Muscle of leg (tissue), 11 donors: ENCODE results near the gene NAT9. TPM values are rescaled to one million over a fixed set of nuclear protein-coding genes. Genes with fewer than 3 reads are reported as not detected.

Source experiments
- DNase-seq: peaks from one replicate; pipeline ENCODE4 v3.0.0; 2013
- H3K27ac ChIP-seq: one replicate; pipeline ENCODE4 v1.5.1; 2013; ENCODE audit warnings: mild to moderate bottlenecking, low read length, control low read depth
- H3K27me3 ChIP-seq: one replicate; pipeline ENCODE4 v1.6.1; 2013; ENCODE audit warnings: low read length; ENCODE audit not compliant: control insufficient read depth, insufficient read depth
- H3K36me3 ChIP-seq: one replicate; pipeline ENCODE4 v1.6.1; 2013; ENCODE audit warnings: low read length; ENCODE audit not compliant: control insufficient read depth, insufficient read depth
- H3K4me1 ChIP-seq: one replicate; pipeline ENCODE4 v1.6.1; 2013; ENCODE audit warnings: low read length; ENCODE audit not compliant: control insufficient read depth, insufficient read depth
- H3K4me3 ChIP-seq: one replicate; pipeline ENCODE4 v1.5.1; 2013; ENCODE audit warnings: low read length, control low read depth
- H3K9me3 ChIP-seq: replicated peaks from 2 replicates; pipeline ENCODE4 v1.6.1; 2013; ENCODE audit warnings: low read depth, low read length; ENCODE audit not compliant: control insufficient read depth
- WGBS: methylation state at CpG from one replicate; pipeline ENCODE4 v1.1.5; 2013; ENCODE audit warnings: missing lambda C conversion rate; ENCODE audit not compliant: insufficient coverage; 5-methylcytosine and 5-hydroxymethylcytosine counted together
- polyA plus RNA-seq, 8 donors: library from polyadenylated mRNA; unstranded; fragments of 120-200 nt; gene quantifications; one replicate each; pipeline versions ENCODE4 v1.2.1 to v1.2.3, GENCODE V29; 2013; ENCODE audit warnings: inconsistent platforms in 1 of 8, low replicate concordance in 1 of 8; ENCODE audit not compliant: insufficient read length in 8 of 8, insufficient read depth in 1 of 8
- total RNA-seq: library from RNA; stranded (reverse); fragments of 120-200 nt; gene quantifications from one replicate; pipeline ENCODE4 v1.2.4, GENCODE V29; 2013

Gene NAT9
- total and polyA plus RNA-seq, 9 donors: 34.0 to 48.6 (median 37.5) TPM

DNA sequence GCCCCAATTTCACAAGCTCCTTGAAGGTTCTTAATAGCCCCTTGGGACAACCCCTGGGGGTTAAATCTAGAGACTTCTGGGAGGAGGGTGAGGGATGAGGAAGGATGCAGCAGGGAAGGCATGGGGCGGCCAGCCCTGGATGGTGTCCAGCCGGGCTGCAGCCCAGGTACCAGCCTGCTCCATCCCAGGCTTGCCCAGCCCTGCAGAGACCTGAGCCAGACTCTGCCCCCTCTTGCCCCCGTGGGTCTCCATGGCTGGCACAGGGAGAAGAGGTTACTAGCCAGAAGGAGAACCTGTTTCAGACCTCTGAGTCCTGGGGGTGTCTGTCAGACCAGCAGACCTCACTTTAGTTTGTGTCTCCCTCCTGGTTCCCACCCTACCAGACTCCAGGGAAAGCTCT is 19.3 kb downstream of the NAT9 start:
- H3K36me3 ChIP-seq: no peaks in the 10 kb centered on the region
- no peak overlapping the region for H3K27ac ChIP-seq
- WGBS: 100% methylated on average over 1 of the region's 3 CpGs
- peaks cover 45% of the 10 kb centered on the region for H3K4me1 ChIP-seq
- no peak overlapping the region for H3K4me3 ChIP-seq
- DNase-seq: no peak
- H3K27me3 ChIP-seq: peaks cover 5% of the 10 kb centered on the region
- no peaks in the 10 kb centered on the region for H3K9me3 ChIP-seq

GRCh38 chr17:74755533-74755932 is 20.6 kb downstream of the NAT9 start:
- Histone ChIP-seq H3K9me3 (no peaks in the 10 kb centered on the region), H3K27ac (no peak overlapping the region), H3K4me1 (peaks cover 39% of the 10 kb centered on the region), H3K36me3 (no peaks in the 10 kb centered on the region), H3K4me3 (no peak overlapping the region), H3K27me3 (peaks cover 15% of the 10 kb centered on the region)
- no peak for DNase-seq
- 87% methylated on average over 5 of the region's 8 CpGs for WGBS

- Histone ChIP-seq H3K27ac (no peak overlapping the region), H3K9me3 (no peaks in the 10 kb centered on the region), H3K4me1 (peaks cover 32% of the 10 kb centered on the region), H3K4me3 (no peak overlapping the region), H3K36me3 (no peaks in the 10 kb centered on the region), H3K27me3 (peaks cover 22% of the 10 kb centered on the region)
- DNase-seq: no peak
- 81% methylated on average over 3 of the region's 3 CpGs for WGBS
Observed at GRCh38 chr17:74754832-74755231, 21.3 kb downstream of the NAT9 start.

DNA sequence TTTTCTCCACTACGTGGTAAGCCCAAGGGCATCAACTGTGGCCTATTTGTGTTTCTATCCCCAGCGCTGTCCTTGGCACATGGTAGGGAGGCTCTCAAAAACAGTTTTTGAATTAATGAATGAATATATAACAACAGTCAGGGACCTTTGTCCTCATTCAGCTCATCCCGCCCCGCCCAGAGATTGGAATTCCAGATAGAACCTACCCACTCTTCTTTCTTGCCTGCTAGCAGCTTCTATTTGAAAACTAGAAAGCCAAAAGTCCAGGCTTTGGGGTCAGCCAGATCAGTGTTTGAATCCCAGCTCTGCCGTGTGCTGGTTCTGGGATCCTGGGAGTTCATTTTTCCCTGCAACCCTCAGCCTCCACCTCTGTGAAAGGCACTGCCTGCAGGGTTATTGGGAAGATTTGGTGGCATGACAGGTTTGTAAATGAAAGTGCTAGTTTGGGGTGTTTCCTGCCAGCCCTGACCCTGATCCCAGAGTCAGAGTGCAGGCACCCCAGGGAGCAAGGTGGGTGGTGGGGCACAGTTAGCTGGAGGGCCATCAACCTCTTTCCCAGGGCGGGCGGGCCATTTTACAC is 23.2 kb downstream of the NAT9 start:
- no peak for DNase-seq
- Histone ChIP-seq H3K4me1 (peaks cover 22% of the 10 kb centered on the region), H3K4me3 (no peak overlapping the region), H3K9me3 (no peaks in the 10 kb centered on the region), H3K27ac (no peak overlapping the region), H3K27me3 (peaks cover 39% of the 10 kb centered on the region), H3K36me3 (no peaks in the 10 kb centered on the region)
- no CpG with 5 or more reads among the region's 7 CpGs for WGBS

- Histone ChIP-seq H3K4me1 (peaks cover 22% of the 10 kb centered on the region), H3K4me3 (no peak overlapping the region)
Observed at GRCh38 chr17:74752415-74752814, 23.7 kb downstream of the NAT9 start.

DNA sequence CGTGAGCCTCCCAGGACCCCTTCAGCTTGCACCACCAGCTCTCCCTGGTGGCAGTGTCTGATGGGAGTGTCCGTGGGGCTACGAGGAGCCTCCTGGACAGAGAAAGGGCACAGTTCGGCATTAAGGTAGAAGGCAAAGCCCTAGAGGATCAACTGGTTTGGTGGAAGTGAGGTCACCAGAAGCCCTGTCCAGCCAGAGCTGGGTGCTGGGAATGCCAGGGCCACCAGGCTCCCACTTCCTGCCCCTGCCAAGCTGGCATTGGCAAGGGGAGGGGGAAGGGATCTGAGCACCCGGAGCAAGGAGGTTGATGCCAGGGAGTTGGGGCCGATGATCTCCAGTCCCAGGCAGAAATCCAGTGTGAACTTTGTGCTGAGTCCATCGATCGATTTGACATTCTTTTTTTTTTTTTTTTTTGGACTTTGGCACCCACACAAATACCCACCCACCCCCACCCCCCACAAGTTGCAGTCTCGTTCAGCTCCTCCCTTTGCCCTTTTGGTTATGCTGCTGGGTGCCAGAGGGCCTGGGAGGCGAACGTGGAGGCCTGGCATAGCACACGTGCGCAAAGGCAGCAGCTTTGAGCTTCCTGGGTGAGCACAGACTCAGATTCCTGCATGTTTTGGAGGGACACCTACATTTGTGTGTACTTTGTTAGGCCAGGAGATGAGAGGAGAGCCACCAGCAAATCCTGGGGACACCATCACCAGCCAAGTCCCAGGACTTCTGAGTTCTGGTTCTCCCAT is 25.6 kb downstream of the NAT9 start:
- DNase-seq: no peak
- Histone ChIP-seq H3K9me3 (no peaks in the 10 kb centered on the region), H3K36me3 (no peaks in the 10 kb centered on the region), H3K27ac (no peak overlapping the region), H3K4me3 (no peak overlapping the region), H3K4me1 (peaks cover 23% of the 10 kb centered on the region), H3K27me3 (peaks cover 60% of the 10 kb centered on the region)
- WGBS: 78% methylated on average over 11 of the region's 13 CpGs

More at GRCh38 chr17:74752415-74752814, 23.7 kb downstream of the NAT9 start:
- Histone ChIP-seq H3K9me3 (no peaks in the 10 kb centered on the region), H3K27ac (no peak overlapping the region), H3K27me3 (peaks cover 44% of the 10 kb centered on the region), H3K36me3 (no peaks in the 10 kb centered on the region)
- DNase-seq: no peak
- WGBS: no CpG with 5 or more reads among the region's 9 CpGs

- Histone ChIP-seq H3K4me1 (peaks cover 25% of the 10 kb centered on the region), H3K36me3 (no peaks in the 10 kb centered on the region), H3K9me3 (no peaks in the 10 kb centered on the region), H3K27ac (no peak overlapping the region), H3K4me3 (peak overlapping the region; percentile 54), H3K27me3 (peaks cover 65% of the 10 kb centered on the region)
- whole genome bisulfite sequencing: 41% methylated on average over 6 of the region's 6 CpGs
- DNase-seq: no peak
Observed at GRCh38 chr17:74750039-74750326, 26.2 kb downstream of the NAT9 start.

- no peak overlapping the region for H3K27ac ChIP-seq
- 3% methylated on average over 42 of the region's 46 CpGs for WGBS
- peaks cover 68% of the 10 kb centered on the region for H3K27me3 ChIP-seq
- no peak for DNase-seq
- H3K9me3 ChIP-seq: no peaks in the 10 kb centered on the region
- H3K36me3 ChIP-seq: no peaks in the 10 kb centered on the region
- peaks cover 30% of the 10 kb centered on the region for H3K4me1 ChIP-seq
- peak overlapping the region; percentile 54 for H3K4me3 ChIP-seq
Observed at GRCh38 chr17:74749279-74750038, 26.7 kb downstream of the NAT9 start.

DNA sequence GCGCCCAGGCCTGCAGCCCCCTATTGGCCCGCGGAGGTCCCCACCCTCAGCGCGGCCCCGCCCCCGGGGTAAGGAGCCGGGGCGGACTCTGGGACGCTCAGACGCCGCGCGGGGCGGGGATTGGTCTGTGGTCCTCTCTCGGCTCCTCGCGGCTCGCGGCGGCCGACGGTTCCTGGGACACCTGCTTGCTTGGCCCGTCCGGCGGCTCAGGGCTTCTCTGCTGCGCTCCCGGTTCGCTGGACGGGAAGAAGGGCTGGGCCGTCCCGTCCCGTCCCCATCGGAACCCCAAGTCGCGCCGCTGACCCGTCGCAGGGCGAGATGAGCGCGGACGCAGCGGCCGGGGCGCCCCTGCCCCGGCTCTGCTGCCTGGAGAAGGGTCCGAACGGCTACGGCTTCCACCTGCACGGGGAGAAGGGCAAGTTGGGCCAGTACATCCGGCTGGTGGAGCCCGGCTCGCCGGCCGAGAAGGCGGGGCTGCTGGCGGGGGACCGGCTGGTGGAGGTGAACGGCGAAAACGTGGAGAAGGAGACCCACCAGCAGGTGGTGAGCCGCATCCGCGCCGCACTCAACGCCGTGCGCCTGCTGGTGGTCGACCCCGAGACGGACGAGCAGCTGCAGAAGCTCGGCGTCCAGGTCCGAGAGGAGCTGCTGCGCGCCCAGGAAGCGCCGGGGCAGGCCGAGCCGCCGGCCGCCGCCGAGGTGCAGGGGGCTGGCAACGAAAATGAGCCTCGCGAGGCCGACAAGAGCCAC is 27.4 kb downstream of the NAT9 start, which contains the start of gene NHERF1:
Gene NHERF1, plus strand, starts transcription at position 100 of the 750 bp plus-strand sequence. Its CDS starts 219 bp downstream, at position 319.
- WGBS: under 1% methylated on average over 89 of the region's 90 CpGs
- peak within 1 kb of the TSS; percentile 54 for H3K4me3 ChIP-seq
- H3K27ac ChIP-seq: no peak within 1 kb of the TSS
- H3K36me3 ChIP-seq: no peaks in the 10 kb centered on the region
- H3K9me3 ChIP-seq: no peaks in the 10 kb centered on the region
- H3K27me3 ChIP-seq: peaks cover 74% of the 10 kb centered on the region
- DNase-seq: peak; percentile 97
- peaks cover 31% of the 10 kb centered on the region for H3K4me1 ChIP-seq

DNA sequence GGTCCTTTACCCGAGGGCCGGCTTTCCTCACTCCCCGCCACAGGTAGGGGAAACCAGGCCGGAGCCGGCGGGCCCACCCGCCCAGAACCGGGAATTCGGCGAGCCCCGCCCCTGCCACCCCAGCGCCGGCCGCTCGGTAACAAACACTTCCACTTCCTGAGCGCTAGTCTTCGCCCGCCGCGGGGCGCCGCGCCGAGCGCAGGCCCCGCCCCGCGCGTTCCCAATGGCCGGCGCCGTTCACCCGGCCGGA is 27.9 kb downstream of the NAT9 start:
- 0% methylated on average over 34 of the region's 34 CpGs for WGBS
- H3K27me3 ChIP-seq: peaks cover 73% of the 10 kb centered on the region
- H3K27ac ChIP-seq: no peak overlapping the region

More for the DNA sequence above, 27.9 kb downstream of the NAT9 start:
- H3K4me1 ChIP-seq: peaks cover 31% of the 10 kb centered on the region
- peak overlapping the region; percentile 51 for H3K4me3 ChIP-seq
- no peaks in the 10 kb centered on the region for H3K36me3 ChIP-seq
- H3K9me3 ChIP-seq: no peaks in the 10 kb centered on the region
- DNase-seq: no peak
